HG03045 (cell line): Measurements from ENCODE around the gene CHST14.

Experiments
- ATAC-seq: cut with Tn5 transposase; IDR thresholded peaks from one replicate; pipeline ENCODE4 v1.9.1; 2021; ENCODE audit warnings: mild to moderate bottlenecking, moderate library complexity; ENCODE audit not compliant: unreplicated experiment

CHST14 gene

DNA sequence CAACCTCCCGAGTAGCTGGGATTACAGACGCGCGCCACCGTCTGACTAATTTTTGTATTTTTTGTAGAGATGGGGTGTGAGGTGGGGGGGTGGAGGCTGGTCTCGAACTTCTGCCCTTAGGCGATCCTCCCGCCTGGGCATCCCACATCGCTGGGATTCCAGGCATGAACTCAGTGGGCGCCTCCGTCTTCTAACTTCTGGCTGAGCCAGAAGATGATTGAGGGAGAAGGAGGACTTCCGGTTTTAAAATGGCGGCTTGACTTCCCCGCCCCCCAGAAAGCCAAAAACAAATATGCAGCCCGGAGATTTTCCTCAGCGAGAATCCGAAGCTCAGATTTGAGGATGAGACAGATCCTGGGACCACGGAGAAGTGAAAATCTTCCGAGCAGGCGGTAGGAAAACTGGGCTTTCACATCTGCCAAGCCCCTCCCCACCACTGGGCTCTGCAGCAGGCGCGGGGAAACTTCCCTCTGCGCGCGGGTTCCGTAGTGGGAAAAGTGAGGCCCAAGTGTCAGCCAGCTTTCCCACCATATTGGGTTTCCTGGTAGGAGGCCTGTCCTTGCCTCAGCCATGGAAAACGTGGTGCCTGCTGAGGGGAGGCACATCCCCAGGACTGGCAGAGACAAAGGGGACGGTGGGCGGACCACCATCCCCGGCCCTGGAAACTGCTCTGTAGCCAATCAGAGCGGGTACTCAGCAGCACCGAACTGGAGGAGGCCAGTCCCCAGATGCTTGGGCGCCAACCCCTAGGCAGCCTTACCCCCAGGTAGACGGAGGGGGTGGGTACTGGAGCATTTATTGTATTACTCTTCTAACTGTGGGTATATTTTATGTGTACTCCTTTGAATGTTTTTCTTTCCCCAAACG, 17.3 kb downstream of the CHST14 start:
- ATAC-seq = no peak

GRCh38 chr15:40489274-40490175, 18.7 kb downstream of the CHST14 start:
- ATAC-seq = no peak

DNA sequence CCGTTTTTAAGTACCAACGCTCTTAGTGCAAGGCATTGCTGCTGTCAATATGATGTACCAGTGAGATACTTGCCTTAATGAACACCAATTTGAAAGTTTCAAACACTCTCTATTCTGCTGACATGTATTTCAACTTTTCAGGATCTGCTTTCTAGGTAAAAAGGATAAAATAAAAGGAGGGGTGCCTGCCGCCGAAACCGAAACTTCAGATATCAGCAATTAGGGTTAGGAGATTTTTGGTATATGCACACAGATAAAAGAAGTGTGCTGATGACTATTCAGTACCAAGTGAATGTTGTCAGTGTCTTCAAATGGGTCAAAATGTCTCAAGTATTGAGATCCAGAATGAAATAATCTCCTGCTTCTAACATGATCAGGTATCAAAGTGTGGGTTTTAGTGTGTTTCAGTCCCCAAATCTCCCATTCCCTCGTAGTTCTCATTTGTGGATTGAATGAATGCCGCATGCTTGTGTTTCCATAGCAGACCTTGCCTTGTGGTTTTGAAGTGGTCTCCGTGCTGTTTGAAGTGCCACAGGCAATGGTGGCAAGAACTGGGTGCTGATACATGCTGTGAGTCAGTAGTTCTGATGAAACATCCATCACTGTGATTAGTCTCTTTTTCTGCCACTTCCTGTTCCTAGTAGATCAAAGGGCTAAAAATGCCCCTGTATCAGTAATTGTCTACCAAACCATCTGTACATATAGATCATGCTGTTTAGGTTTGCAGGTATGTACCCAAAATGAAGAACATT, 22.5 kb downstream of the CHST14 start:
- no peak for ATAC-seq

DNA sequence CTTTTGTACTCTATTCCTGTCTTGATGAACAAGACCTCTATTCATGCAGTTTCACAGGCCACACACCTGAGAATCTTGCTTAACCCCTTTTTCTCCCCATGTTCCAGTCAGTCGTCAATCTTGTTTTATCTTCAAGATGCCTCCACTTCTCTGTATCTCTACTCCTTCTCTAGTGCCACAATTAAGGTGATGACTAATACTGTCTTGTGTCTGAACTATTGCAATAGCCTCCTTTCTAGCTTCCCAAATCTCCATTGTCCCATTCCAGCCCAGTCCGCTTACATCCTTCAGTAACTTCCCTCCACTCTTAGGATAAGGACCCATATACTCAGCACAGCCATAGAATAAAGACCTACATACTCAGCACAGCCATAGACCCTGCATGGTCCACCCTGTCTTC, 24.7 kb downstream of the CHST14 start:
- no peak for ATAC-seq

DNA sequence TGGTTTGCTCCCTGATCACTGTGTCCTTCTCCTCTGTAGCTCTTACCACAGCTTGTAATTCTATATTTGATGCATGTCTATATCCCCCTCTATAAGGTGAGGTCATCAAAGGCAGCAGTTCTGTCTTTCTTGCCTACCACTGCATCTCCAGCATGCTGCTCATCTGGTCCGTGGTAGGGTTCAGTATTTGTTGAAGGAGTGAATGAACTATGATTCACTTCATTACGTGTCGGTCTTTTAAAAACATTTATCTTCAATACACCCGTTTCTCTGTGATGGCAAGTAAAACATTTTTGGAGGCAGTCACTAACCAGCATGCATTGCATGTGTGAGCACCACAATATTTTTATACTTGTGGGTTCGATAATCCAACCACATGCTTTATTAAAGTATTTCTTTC, 27.6 kb downstream of the CHST14 start:
- ATAC-seq = no peak

GRCh38 chr15:40498891-40499290, 28.1 kb downstream of the CHST14 start:
- ATAC-seq = no peak

DNA sequence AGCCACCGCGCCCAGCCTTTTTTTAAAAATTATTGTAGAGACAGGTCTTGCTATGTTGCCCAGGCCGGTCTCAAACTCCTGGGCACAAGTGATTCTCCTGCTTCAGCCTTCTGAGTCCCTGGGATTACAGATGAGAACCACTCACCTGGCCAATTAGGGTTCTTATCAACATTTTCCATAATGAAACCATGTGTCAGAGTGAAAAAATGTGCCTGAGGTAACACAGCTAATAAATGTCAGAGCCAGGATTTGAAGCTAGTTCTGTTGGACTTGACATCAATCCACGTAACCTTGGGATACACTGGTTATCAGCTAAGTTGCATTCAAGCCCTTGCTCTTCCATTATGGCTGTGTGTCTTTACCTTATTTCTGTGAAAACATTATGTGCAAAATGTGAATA, 29.1 kb downstream of the CHST14 start:
- ATAC-seq = no peak

- no peak for ATAC-seq
Observed at GRCh38 chr15:40500568-40501330, 30.0 kb downstream of the CHST14 start.

DNA sequence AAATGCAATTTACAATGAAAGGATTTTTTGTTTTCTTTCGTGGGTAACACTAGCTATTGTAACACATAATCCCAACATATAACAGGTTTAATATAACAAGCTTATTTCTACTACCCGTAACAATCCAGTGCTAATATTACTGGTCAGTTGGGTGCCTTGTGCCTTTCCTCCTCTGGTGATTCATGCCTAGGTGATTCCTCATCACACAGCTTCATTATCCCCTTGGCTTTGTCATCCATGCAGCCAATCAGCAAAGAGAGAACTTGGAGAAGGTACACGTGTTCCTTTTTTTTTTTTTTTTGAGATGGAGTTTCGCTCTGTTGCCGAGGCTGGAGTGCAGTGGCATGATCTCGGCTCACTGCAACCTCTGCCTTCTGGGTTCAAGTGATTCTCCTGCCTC, 30.7 kb downstream of the CHST14 start:
- no peak for ATAC-seq

- ATAC-seq = no peak
Observed at GRCh38 chr15:40506964-40507571, 36.3 kb downstream of the CHST14 start.

GRCh38 chr15:40508216-40508615, 37.4 kb downstream of the CHST14 start:
- no peak for ATAC-seq

DNA sequence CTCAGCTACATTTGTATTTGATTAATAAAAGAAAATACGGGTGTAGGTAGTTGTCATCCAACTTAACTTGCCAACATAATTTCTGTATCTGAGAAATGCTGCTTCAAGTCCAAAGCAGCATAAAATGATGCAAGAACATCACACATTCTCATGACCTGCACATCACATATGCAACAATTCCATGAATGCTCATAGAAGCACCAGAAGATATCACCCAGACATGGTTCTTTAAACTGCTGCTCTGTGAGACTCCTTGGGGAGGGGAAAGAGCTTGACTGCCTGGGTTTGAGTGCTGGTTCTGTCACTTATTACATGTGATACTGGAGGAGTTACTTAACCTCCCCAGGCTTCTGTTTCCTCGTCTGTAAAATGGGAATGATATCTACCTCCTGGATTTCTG, 39.4 kb downstream of the CHST14 start:
- ATAC-seq = no peak

DNA sequence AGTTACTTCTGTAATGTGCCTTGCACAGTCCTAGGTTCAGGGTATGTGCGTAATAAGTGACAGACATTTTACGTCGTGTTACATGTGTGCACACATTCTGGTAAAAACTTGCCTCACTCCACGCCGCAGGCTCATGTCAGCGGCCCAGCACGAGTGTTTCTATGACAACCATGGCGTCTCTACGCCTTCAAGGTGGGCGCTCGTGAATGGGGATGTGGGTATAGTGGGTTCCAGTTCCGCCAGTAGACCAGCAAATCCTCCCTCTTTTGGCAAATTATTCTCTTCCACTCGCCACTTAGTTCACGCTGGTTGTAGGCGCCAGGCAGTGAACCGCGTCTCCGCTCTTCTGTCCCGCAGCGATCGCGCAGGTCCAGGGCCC, 40.3 kb downstream of the CHST14 start:
- ATAC-seq = no peak

DNA sequence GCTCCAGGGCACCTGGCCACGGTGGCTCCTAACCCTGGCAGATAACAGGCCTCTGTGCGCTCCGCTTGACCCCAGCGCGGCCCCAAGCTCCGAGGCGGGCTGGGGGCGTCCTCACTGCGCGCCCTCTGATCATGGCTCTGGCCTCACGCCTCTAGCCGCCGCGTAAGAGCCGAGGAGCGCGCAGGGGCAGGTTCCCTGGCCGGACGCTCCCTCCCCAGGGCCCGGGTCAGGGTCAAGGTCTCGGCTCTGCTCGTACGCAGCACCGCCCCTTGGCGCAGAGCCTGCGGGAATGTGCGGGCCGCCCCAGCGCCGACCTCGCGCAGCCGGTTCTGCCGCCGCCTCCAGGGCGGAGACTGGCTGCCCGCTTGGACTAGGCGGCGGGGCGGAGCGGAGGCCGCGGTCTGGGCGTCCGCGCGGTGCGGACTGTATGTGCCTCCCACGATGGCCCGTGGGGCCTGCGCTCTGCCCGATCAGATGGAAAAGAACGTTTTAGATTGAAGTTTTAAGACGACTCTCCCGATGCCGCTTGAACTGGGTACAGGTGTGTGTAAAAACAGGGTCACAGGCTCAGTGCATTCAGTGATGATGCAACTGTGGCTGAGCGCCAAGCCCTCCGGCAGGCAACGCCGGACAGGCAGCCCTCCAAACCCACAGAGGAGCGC, 40.8 kb downstream of the CHST14 start:
- ATAC-seq = no peak

- ATAC-seq = no peak
Observed at GRCh38 chr15:40512440-40512839, 41.7 kb downstream of the CHST14 start.

- no peak for ATAC-seq
Observed at GRCh38 chr15:40513609-40514008, 42.8 kb downstream of the CHST14 start.

DNA sequence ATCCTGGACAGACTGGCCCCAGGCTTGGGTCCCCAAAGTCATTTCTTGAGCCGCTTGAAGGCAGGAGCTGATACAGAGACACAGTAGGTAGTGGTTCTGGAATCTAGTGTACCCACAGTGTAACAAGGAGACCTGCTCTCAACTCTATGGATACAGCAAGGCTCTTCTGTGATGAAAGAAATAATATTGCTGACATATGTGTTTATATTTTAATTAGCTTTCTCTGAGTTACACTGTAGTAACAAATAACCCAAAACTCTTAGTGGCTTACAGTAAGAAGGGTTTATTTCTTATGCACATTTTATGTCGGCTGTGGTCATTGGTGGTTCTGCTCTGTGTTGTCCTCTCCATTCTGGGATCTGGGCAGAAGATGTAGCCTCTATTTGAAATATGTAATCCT, 45.5 kb downstream of the CHST14 start:
- ATAC-seq = no peak
